K562 (cell line): ENCODE measurements around the gene SLC27A6. TPM values are rescaled to one million over a fixed set of nuclear protein-coding genes. Genes with fewer than 3 reads are reported as not detected.

Experiments
- BMI1 ChIP-seq: fragments of 150-350 bp; IDR thresholded peaks from 2 replicates; pipeline ENCODE4 v1.6.1; 2014; ENCODE audit warnings: low read length
- CEBPB ChIP-seq: fragments of 450-650 bp; IDR thresholded peaks from 2 replicates; pipeline ENCODE4 v1.6.1; 2016; ENCODE audit warnings: missing genetic modification characterization, missing compliant biosample characterization
- CREB1 ChIP-seq, 2 experiments: sonication (generic) in 1 of 2; formaldehyde crosslinking in 1 of 2; IDR thresholded peaks; 2 replicates each; pipeline versions ENCODE4 v1.6.1 to v1.8.0; 2012 to 2022; ENCODE audit warnings: inconsistent platforms in 1 of 2, mild to moderate bottlenecking in 1 of 2, missing genetic modification reagents in 1 of 2, moderate library complexity in 1 of 2
- EHMT2 ChIP-seq: fragments of 450-650 bp; IDR thresholded peaks from 2 replicates; pipeline ENCODE4 v1.6.1; 2018; ENCODE audit warnings: antibody characterized with exemption
- EP300 ChIP-seq: IDR thresholded peaks from 2 replicates; pipeline ENCODE4 v1.6.1; 2012; ENCODE audit warnings: low read length, improper control_type of control experiment
- FOXM1 ChIP-seq, 2 experiments: fragments of 450-650 bp in 1 of 2; sonication (generic) in 1 of 2; formaldehyde crosslinking in 1 of 2; IDR thresholded peaks; 2 replicates each; pipeline versions ENCODE4 v1.6.1 to v1.9.0; 2017 to 2022; ENCODE audit warnings: low read depth in 2 of 2, mild to moderate bottlenecking in 2 of 2, missing genetic modification reagents in 1 of 2, moderate library complexity in 1 of 2
- GABPA ChIP-seq: fragments of 200-800 bp; sonication (Bioruptor generic); conservative IDR thresholded peaks from 2 replicates; pipeline ENCODE4 v1.6.1; 2016; ENCODE audit warnings: low read depth, missing genetic modification characterization, missing compliant biosample characterization
- MYC ChIP-seq, 2 experiments: fragments of 250-450 bp in 1 of 2; sonication (Bioruptor Pico) in 1 of 2; IDR thresholded peaks; 2 replicates each; pipeline versions ENCODE4 v1.5.1 to v1.6.1; 2012 to 2021; ENCODE audit warnings: low read depth in 2 of 2, borderline replicate concordance in 1 of 2, improper control_type of control experiment in 1 of 2, low read length in 1 of 2, mild to moderate bottlenecking in 1 of 2, moderate library complexity in 1 of 2
- NFRKB ChIP-seq: fragments of 450-650 bp; IDR thresholded peaks from 2 replicates; pipeline ENCODE4 v1.6.1; 2016; ENCODE audit warnings: low read depth
- PML ChIP-seq: IDR thresholded peaks from 2 replicates; pipeline ENCODE4 v1.6.1; 2012; ENCODE audit warnings: low read length, inconsistent platforms
- RBM14 ChIP-seq: fragments of 200-400 bp; formaldehyde crosslinking; IDR thresholded peaks from 2 replicates; pipeline ENCODE4 v1.6.1; 2018; ENCODE audit warnings: low read depth, mild to moderate bottlenecking, low read length, moderate library complexity, borderline replicate concordance; ENCODE audit not compliant: insufficient read depth
- RBM17 ChIP-seq: fragments of 200-400 bp; formaldehyde crosslinking; IDR thresholded peaks from 2 replicates; pipeline ENCODE4 v1.6.1; 2017; ENCODE audit warnings: low read depth, mild to moderate bottlenecking, low read length, borderline replicate concordance
- RBM22 ChIP-seq: fragments of 200-400 bp; formaldehyde crosslinking; IDR thresholded peaks from 2 replicates; pipeline ENCODE4 v1.6.1; 2018; ENCODE audit warnings: low read length, low read depth; ENCODE audit not compliant: poor library complexity, severe bottlenecking
- RBM34 ChIP-seq: fragments of 200-400 bp; formaldehyde crosslinking; IDR thresholded peaks from 2 replicates; pipeline ENCODE4 v1.6.1; 2018; ENCODE audit warnings: low read length, borderline replicate concordance; ENCODE audit not compliant: insufficient read depth
- STAT6 ChIP-seq: sonication (generic); formaldehyde crosslinking; IDR thresholded peaks from 2 replicates; pipeline ENCODE4 v1.8.1; 2023; ENCODE audit warnings: mild to moderate bottlenecking, missing genetic modification reagents
- USF1 ChIP-seq: sonication (generic); formaldehyde crosslinking; IDR thresholded peaks from 2 replicates; pipeline ENCODE4 v1.9.0; 2022; ENCODE audit warnings: mild to moderate bottlenecking, missing genetic modification reagents
- USF2 ChIP-seq: sonication (generic); formaldehyde crosslinking; IDR thresholded peaks from 2 replicates; pipeline ENCODE4 v1.5.0; 2020; ENCODE audit warnings: missing genetic modification reagents
- VEZF1 ChIP-seq: fragments of 200-800 bp; sonication (Bioruptor generic); IDR thresholded peaks from 2 replicates; pipeline ENCODE4 v1.6.1; 2017; ENCODE audit warnings: missing genetic modification characterization, missing compliant biosample characterization
- ZNF766 ChIP-seq: fragments of 200-800 bp; sonication (Bioruptor generic); conservative IDR thresholded peaks from 2 replicates; pipeline ENCODE4 v1.6.1; 2016; ENCODE audit warnings: missing genetic modification characterization, missing compliant biosample characterization
- ZNF778 ChIP-seq: fragments of 450-650 bp; formaldehyde crosslinking; IDR thresholded peaks from 2 replicates; pipeline ENCODE4 v1.4.0; 2020; ENCODE audit warnings: mild to moderate bottlenecking, moderate library complexity
- polyA plus RNA-seq, 8 experiments: library from polyadenylated mRNA; depleted of rRNA in 4 of 8; stranded (reverse) in 5 of 8; unstranded in 3 of 8; fragments of >200 nt; fragmentation: Nextera tagmentation in 2 of 8; fragmentation: Illumina TruSeq in 1 of 8; extraction: Ambion mirVana in 2 of 8; extraction: Trizol in 1 of 8; gene quantifications; 2 replicates each; pipeline versions ENCODE4 v1.2.1 to v1.2.3, GENCODE V29; 2011 to 2014; ENCODE audit warnings: inconsistent platforms in 1 of 8, missing spikeins in 1 of 8
- total RNA-seq, 7 experiments: library from RNA; depleted of rRNA in 6 of 7; stranded (reverse); fragments of >200 nt in 6 of 7; fragmentation: Illumina TruSeq in 2 of 7; extraction: Trizol in 2 of 7; gene quantifications; 2 replicates each; pipeline versions ENCODE4 v1.2.1 to v1.2.3, GENCODE V29; 2011 to 2021; ENCODE audit warnings: low replicate concordance in 1 of 7

Gene SLC27A6
- total and polyA plus RNA-seq, 9 of the 15 experiments (the other 6 are each of a cell fraction or from before 2014, with no cell fraction given) = 0.56 to 1.9 (median 1.2) TPM

GRCh38 chr5:129082225-129083136 lies 117.2 kb downstream of the SLC27A6 start (continued):
- TF ChIP-seq STAT6 (CRISPR knock-in tag) = no peak
- TF ChIP-seq MYC (IDR thresholded peaks at IDR 0.05; ENCODE audit: low read depth, low read length) = peak; percentile 38
- no peak for TF ChIP-seq MYC (CRISPR knock-in tag; IDR thresholded peaks at IDR 0.05; ENCODE audit: borderline replicate concordance, low read depth)
- peak; percentile 75 for TF ChIP-seq EHMT2
- peak; percentile 94 for TF ChIP-seq EP300
- no peak for TF ChIP-seq RBM34
- TF ChIP-seq ZNF778 = no peak
- TF ChIP-seq BMI1 = no peak
- 0 out of 2 replicates have a peak, but pooled peaks have one; percentile 3 for TF ChIP-seq CREB1 (IDR thresholded peaks at IDR 0.05)
- TF ChIP-seq CREB1 (CRISPR knock-in tag; IDR thresholded peaks at IDR 0.05) = no peak
- TF ChIP-seq CEBPB (tag) = peak; percentile 97
- TF ChIP-seq RBM22 = no peak
- no peak for TF ChIP-seq USF1 (CRISPR knock-in tag)
- no peak for TF ChIP-seq USF2 (CRISPR knock-in tag)
- peak; percentile 39; the same call in 1 of the 2 replicates for TF ChIP-seq NFRKB
- no peak for TF ChIP-seq RBM17
- no peak for TF ChIP-seq GABPA (tag)
- TF ChIP-seq ZNF766 (CRISPR knock-in tag) = no peak
- peak; percentile 84 for TF ChIP-seq FOXM1 (IDR thresholded peaks at IDR 0.05; ENCODE audit: low read depth)
- TF ChIP-seq FOXM1 (CRISPR knock-in tag; IDR thresholded peaks at IDR 0.05; ENCODE audit: low read depth) = no peak
- TF ChIP-seq PML = peak; percentile 65; the same call in 1 of the 2 replicates
- TF ChIP-seq RBM14 = no peak
- no peak for TF ChIP-seq VEZF1 (CRISPR knock-in tag)
